HG03066 (cell line): ENCODE data around the gene TMEM187.

Source experiments
- ATAC-seq: cut with Tn5 transposase; IDR thresholded peaks from one replicate; pipeline ENCODE4 v1.9.1; 2021; ENCODE audit warnings: low read depth; ENCODE audit not compliant: unreplicated experiment

TMEM187 gene

DNA sequence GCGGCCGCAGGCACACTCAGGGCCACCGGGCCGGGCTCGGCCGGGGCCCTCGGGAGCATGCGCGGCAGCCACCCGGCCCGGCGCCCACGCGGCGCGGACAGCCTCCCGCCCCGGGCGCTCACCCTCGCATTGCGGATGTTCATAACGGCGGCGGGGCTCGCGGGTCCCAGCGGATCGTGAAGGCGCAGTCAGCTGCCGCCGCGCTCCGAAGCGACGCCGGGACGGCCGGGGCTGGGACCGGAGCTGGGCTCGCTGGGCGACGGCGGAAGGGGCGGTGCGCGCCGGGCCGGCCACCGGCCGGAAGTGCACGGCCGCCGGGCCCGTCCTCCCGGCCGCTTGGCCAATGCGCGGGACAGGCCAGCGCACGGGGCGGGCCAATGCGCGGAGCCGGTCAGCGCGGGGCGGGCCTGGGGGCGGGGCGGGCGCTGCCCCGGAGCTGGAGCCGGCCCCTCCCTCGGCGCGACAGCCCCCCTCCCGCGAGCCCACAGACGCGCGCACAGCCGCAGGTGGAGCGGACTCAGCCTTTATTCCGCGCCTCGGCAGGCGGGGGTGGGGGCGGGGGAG lies 37.7 kb upstream of the TMEM187 start, which contains the start of gene NAA10:
TSS of gene NAA10 (minus strand) at position 276 of the 564 bp plus-strand sequence. CDS start at position 143, 133 bp downstream.
- ATAC-seq = peak; percentile 90

- no peak for ATAC-seq
These were observed 37.2 kb upstream of the TMEM187 start for GRCh38 chrX:153935326-153935851.

DNA sequence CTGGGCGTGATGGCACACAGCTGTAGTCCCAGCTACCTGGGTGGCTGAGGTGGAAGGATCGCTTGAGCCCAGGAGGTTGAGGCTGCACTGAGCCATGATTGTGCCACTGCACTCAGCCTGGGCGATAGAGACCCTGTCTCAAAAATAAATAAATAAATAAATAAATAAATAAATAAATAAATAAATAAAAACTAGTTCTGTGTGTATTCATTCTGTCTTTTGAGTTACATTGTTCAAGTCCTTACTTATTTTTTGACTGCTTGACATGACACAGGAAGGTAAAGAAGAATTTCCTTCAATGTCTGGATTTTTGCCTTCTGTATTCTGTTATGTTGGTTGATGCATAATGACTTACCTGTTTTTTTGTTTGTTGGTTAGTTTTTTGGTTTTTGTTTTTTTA lies 35.5 kb upstream of the TMEM187 start:
- no peak for ATAC-seq

DNA sequence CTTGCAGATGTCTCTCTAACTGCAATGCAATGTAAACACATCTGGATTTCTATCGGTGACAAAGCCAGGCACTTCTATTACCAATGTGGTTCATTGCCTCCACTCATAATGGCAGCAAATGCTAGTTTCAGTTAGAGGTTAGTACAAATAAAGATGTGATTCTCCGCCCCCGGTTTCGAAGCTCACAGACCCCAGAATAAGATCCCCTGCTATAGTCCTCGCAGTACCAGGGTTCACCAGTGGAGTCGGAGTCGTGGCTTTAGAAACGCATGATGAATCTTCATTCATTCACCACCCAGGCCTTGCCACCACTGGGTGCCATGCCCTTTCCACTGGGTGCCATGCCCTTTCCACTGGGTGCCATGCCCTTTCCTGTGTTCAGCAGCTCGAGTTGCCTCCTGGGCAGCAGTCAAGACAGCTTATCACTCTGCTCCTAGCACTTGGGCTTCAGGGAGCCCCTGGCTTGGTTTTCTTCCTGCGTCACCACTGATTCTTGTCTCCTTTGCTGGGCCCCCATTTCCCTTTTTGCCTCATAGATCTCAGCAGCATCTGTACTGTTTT lies 34.2 kb upstream of the TMEM187 start:
- no peak for ATAC-seq

GRCh38 chrX:153939573-153939972 lies 33.0 kb upstream of the TMEM187 start:
- no peak for ATAC-seq

DNA sequence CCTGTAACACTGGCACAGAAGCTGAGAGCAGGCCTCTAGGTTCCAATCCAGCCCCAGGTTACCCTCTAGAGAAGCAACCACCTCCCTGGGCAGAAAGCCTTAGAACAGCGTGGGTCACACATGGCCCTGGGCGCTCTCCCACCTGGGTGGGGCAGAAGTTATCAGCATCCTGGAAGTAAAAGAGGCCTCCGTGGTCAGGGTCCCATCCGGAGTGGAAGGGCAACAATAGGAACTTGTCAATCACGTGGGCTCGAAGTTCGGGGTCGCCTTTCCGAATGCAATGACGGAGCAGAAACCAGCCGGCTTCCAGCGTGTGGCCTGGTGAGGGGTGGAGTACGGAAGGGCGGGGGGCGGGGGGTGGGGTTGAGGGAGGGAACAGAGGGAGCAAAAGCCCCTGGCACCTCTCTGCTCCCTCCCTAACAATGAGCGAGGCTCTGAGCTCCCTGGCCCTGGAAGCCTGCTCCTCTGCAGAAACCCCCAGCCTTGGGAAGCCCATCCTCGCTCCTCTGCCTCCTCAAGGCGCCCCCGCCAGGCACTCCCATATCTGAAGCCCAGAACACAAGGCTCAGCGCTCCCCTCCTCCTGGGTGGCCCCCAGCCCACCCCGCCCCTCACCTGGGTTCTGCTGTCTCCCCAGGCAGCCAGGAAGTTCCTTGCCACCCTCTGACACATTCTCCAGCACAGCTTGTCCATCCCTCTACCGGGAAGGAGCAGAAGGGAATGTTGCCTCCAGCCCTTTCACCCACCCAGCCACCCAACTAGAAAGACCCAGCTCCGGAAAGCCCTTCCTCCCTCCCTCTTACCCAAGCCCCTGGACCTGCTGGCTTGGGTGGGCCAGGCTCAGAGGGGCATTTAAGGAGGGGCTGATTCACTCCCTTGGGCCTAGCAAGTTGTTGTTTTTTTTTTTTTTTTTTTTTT lies 31.0 kb upstream of the TMEM187 start:
- no peak for ATAC-seq

DNA sequence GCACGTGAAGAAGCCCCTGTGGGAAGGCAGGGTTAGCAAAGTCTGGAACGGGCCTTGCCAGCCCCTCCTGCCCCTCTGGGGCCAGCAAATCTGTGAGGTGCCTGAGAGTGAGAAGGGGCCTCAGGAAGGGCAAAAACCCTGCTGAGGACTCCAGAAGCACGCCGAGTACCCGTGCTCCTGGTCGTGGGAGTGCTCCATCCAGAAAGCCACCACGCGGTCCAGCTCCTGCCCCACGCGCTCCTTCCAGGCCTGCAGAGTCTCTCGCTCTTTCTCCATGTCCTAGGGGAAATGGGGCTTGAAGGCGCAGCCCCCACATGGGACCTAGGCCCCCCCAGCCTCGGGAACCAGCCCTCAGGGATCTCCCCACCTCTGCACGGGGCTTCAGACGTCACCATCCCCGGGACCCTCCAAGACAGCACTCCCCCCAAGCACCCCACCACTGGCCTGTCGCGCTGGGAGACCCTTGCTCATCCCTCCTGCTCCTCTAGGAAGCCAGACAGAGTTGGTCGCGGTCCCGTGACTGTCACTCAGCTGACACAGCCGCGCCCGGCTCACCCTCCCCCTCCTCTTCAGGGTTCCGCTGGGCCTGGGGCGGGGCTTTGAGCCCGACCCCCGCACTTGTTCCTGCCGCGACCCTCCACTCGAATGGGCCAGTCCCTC lies 28.3 kb upstream of the TMEM187 start, which contains the start of gene RENBP:
TSS of gene RENBP (minus strand) at position 504 of the 660 bp plus-strand sequence. CDS start at position 471, 33 bp downstream.
- no peak for ATAC-seq

GRCh38 chrX:153944800-153945150 lies 27.8 kb upstream of the TMEM187 start:
- ATAC-seq = no peak

- ATAC-seq = no peak
These were observed 26.3 kb upstream of the TMEM187 start for GRCh38 chrX:153945956-153946943.

GRCh38 chrX:153947009-153947769 lies 25.4 kb upstream of the TMEM187 start:
- ATAC-seq = no peak

DNA sequence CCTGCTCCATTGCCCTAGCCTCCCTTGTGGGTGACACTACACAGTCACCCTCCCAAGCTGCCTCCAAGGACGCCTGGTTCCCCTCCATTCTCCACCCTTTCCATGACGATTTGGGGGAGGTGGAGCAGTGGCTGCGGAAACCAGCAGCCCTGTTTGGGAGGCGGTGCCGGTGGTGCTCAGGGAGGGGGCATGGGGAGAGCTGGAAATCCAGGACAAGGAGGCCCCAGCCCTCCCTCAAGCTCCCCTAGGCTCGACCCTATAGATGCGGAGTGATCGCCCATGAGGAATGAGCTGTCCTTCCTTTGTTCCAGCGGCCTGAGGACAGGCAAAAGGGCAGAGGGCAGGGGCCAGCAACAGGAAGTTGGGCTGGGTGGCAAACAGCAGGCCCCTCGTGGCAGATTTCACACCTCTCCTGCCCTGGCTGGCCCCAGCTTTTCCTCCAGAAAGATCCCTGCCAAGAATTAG lies 24.5 kb upstream of the TMEM187 start:
- ATAC-seq = no peak

GRCh38 chrX:153948847-153949805 lies 23.4 kb upstream of the TMEM187 start:
- ATAC-seq = no peak

GRCh38 chrX:153950127-153950526 lies 22.4 kb upstream of the TMEM187 start:
- no peak for ATAC-seq

- ATAC-seq = no peak
These were observed 20.7 kb upstream of the TMEM187 start for GRCh38 chrX:153951683-153952372.

- ATAC-seq = no peak
These were observed 20.1 kb upstream of the TMEM187 start for GRCh38 chrX:153952373-153953026.

- ATAC-seq = no peak
These were observed 19.2 kb upstream of the TMEM187 start for GRCh38 chrX:153953342-153953830.
